GM19193 (cell line): ENCODE results near the gene ABI3BP.

ENCODE experiments used
- POLR2A ChIP-seq: IDR thresholded peaks from 4 replicates; pipeline ENCODE4 v1.6.1; 2011; ENCODE audit not compliant: insufficient read depth, insufficient read length; ENCODE audit errors: extremely low read depth

The ABI3BP gene

DNA sequence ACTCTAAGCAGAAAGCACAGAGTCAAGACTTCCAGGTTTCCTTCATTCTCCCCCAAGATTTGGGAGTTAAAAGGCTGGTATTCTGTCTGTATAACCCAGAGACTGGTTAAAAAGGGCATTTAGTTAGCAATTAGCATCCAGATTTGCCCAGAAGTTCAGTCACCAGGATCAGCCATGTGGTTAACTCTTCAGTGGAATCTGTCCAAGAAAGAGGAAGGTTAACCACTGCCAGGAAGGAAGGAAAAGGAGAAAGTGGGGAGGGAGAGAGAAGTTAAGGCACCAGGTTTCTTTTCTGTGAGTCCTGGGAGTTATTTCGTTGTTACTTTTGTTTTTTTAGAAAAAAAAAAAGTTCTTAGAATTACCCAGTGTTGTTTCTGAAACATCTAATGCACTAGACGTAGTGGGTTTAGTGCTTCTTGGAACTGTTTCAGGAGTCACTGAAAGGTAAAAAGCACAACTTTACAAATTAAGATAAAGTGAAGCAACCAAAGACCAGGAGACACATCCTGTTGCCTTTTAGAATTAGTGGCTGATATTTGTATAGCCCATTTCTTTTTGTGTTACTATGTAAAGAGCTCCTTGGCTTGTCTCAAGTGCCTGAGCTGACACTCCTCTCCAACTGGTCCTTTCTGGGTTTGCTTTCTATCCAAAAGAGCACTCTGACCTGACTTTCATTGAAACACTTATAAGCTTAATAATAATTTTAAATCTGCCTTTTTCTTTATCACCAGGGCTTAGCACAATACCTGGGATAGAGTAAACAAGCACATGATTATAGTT, 128.6 kb downstream of the ABI3BP start:
- TF ChIP-seq POLR2A = no peak

DNA sequence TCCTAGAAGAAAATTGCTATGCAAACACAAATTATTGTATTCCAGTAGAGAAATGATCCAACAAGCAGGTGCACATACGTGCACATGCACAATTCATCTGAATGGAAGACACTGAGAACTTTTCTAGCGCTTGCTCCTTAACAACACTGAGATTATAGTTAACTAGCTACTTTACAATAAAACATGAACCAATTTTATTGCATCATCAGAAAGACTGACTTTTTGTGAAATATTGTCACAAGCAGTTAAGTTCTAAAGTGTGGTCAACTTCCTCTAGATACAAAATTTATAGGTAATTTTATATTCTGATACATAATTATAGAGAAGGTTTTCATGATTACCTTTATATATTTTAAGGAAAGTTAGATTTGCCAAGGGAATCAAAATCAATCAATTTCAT, 135.4 kb downstream of the ABI3BP start:
- TF ChIP-seq POLR2A = no peak

DNA sequence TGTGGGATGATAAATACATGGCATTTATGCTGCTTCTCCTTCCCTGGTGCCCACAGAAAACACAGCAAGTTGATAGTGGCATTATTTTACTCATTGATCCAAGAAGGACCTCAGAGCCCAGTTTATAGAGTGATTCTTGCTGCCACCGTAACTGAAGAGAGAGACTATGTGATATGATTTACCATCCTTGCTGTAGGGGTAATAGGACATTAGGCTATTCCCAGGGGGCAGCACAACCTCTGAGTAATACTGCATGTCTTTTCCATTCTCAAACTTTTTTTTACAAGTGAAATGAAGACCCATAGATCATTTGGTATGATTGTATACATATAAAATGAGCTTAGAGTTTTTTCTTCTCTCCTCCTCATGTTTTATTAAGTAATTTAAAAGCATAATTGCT, 136.4 kb downstream of the ABI3BP start:
- TF ChIP-seq POLR2A = no peak

DNA sequence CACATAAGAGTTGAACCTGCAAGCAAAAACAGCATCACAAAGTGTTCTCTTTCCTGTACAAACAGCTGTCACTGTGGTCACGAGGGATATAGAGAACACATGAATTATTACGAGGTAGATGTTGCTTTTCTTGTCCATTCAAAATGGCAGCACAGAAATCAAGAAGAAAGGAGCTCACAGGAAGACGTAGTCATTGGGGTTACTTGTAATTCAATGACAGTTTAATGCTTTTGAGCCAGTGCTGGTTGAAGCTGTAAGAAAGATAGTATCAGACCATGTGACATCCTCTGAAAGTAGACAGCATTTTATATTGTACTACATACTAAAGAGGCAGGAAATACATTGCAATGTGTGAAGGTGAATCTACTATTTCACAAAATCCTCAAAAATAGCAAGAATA, 140.4 kb downstream of the ABI3BP start:
- TF ChIP-seq POLR2A = no peak

DNA sequence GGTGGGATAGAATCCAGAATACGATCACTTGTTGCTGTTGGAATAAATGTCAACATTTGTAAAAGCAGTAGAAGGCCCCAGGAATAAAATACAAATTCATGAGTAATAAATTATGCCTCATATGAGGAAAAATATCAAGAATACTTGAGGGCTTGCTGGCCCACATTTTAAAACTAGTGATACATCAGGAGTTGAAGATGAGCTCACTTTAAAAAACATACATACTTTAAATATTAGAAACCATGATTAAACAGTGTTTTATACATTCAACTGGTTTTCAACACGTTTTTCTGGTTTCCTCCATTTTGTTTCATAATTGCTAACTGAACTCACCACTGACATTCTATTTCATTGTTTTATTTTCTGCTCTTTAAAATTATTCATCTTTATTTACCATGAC, 142.5 kb downstream of the ABI3BP start:
- no peak for TF ChIP-seq POLR2A

DNA sequence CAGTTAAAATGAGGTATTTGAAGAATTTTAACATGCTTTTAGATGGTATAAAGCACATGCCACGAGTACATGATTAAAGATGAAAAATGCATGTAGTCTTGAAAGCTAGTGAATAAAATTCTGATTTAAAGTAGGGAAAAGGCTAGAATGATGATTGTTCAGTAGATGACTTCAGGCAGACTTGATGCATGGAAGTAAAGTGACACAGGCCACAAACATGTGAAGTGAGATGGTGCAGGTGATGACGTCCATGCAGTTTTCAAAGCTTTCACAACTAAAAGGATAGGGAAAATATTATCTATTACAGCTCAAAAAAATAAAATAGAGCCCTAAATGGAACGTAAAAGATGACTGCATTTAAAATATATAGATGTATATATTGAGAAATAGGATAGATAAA, 143.1 kb downstream of the ABI3BP start:
- TF ChIP-seq POLR2A = no peak

DNA sequence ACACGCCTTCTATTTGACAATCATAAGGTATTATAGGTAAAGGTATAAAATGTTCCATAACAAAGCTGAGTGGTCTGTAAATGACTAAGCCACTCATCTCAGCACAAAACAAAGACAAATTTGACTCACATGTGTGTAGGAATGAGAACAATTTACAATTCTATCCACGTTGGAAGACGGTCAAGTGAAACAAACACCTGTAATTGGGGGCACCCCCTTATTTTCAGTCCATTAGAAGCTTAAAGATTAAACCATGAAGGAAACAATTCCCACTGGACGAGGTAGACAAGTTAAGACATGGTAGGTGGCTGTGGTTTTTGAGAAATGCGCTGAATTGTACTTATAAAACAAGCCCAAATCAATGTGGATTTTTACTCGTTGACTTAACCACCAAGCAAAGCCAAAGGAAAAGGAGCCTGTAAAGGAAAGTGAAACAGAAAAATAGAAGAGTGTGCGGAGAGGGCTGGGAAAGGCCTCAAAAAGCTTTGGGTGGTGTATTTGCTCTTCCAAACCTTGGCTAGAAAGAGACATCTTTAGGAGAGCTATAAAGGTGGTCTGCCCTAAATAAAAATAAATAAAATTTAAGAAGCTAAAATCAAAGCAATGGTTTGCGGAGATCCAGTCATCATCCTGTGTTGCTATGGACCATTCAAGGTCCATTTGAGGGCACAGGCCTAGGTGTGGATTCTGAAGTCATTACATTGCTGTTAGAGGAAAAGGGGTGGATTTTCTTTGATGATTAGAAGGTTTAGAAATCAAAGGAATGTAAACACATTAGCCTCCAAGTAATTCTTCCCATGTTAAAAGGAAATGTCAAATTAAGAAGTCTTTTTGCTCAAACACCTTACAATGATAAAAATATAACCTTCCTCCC, 148.9 kb downstream of the ABI3BP start:
- TF ChIP-seq POLR2A = no peak

DNA sequence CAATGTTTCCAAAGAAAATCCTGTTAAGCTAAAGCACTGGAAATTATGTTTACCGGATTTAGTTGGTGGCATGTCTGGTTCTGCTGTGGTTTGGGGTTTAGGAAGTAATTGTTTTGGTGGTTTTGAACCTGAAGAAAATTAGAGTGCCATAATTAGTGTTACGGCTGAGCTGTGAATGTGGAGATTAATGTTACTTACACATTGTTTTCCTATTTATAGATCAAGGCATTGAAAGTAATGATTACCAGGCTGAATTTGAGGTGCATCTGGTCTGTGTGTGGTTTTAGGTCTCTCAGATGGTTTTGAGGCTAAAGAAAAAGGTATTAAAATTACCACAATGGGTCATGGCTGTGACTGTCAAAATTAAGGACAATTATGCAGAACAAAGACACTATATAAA, 155.1 kb downstream of the ABI3BP start:
- TF ChIP-seq POLR2A = no peak

DNA sequence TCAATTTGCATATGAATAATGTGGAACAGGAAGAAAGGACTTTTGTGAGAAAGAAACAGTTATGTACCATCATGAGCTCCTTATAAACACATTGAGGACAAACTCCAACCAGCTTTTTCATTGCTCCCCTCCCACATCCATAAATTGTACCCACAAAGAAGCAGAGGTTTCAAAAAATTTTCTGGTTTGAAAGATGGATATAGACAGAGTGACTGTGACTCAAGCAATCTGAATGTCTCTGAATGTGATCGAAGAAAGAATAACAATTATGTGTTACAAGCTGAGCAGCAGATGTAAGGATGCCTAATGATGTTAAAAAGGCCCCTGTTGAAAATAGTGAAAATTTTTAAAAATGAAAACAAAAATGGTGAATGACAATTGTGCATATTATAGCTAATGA, 156.6 kb downstream of the ABI3BP start:
- TF ChIP-seq POLR2A = no peak

DNA sequence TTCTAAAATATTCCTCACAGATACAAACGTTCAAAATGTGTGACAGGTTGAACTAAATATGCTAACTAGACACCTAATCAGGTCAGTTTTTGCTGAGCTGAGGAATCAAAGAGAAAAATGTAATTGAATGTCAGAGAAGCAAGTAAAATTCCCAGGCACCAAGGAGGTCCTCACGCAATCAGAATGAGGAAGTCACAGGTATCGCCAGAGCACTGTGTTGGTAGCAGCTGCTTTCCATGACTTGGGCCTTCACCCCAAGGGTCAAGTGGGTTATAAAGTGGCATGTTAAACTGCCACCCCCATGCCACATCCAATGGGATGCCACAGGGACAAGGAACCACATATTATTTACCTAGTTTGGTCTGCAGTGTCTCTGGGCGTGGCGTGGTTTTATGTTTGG, 158.9 kb downstream of the ABI3BP start:
- no peak for TF ChIP-seq POLR2A

DNA sequence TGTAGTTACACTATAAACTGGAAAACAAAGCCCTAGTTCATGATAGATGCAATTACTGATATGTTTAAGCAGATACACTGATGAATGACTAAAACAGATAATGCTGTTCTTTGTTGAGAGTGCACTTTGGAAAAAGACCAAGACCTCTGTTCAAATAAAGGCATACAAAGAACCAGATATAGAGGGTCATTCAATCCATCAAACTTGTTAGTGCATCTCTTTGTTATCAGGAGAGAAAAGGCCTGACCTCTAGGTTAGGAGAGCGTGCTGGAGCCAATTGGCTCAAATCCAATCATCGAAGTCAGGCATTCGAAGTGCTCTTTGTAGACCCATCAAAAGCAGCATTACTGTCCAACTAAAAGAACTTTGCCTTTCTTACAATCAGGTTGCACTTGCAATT, 159.7 kb downstream of the ABI3BP start:
- no peak for TF ChIP-seq POLR2A

DNA sequence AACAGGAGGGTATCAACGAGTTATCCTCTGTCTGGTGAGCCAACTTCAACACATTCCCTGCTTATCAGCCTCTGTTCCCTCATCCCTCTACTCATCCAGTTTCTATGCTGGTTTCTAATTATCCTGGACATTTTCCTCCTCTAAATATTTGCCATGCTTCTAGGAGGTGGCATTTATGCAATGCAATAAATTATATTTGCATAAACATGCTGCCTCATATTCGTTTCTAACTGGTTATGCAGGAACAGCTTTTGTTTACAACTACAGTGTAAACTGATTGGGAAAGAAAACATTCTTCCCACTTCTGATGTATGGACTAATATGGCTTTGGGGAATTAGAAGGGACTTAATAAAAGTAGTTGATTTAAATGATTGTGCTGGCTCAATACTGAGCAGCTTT, 161.6 kb downstream of the ABI3BP start:
- TF ChIP-seq POLR2A = no peak

DNA sequence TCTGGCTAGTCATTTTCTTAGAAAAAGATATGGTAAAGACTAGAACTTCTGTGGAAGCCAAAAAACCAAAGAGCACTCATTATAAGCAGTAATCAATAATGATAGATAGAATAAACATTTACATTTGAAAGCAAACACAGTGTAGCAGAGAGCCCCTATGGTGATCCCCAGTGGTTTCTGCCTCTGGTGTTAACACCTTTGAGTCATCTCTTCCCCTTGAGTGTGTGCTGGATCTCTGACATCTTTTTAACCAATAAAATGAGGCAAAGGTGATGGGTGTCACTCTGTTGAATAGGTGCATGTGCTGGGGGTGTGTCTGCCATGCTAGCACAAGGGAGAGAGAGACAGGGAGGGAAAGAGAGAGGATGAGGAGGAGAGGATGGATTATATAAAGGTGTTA, 162.3 kb downstream of the ABI3BP start:
- TF ChIP-seq POLR2A = no peak

DNA sequence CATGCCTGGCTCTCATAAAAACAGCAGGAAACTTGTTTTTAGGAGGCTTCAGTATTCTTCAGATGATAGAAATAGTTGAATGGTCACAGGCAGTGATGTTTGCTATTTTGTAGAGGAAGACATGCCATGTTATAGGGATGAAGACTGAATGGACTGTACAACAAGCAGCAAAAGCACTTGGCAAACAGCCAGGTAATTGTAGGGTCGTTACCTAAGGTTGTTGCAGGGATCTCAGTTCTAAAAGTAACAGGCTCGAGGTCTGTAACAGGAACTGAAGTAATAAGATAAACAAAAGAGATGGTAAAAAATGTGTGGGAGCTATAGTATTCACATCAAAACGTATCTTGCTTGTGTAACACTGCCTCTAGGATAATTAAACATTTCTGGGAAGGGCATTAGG, 167.6 kb downstream of the ABI3BP start:
- TF ChIP-seq POLR2A = no peak

DNA sequence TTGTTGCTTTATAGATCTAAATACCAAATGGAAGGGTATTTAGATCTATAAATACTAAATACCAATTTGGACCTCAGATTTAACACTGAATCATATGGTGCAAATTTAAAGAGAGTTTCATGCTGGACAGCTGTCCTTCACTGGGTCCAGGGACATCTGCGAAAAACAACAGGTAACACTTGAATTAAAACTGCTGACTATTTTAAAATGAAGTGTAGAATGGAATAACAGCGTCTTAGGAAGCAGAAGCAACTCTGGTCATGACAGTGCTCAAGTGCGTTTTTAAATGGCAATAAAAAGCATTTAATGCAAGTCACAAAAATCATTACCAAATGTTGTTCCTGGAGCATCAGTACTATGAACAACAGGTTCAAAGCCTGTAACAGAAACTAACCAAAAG, 177.6 kb downstream of the ABI3BP start:
- TF ChIP-seq POLR2A = no peak

DNA sequence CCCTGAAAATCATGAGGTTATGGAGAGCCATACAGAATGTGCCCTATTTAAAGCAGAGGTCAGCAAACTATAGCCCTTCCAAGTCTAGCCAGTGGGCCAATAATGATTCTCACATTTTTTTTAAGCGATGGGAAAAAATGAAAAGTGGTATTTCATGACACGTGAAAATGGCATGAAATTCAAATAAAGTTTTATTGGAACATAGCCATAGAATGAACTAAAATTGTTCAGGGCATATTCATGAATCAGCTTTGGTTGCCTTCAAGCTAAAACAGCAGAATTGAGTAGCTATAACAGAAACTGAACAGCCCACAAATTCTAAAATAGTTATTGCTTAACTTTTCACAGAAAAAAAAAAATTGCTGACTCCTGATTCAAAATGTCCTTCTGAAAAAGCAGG, 179.4 kb downstream of the ABI3BP start:
- TF ChIP-seq POLR2A = no peak
